Panc1 (cell line): Measurements from ENCODE around the gene PRRT1.

ENCODE experiments used
- CTCF ChIP-seq: fragments of 450-650 bp; IDR thresholded peaks from 2 replicates; pipeline ENCODE4 v1.5.1; 2017; ENCODE audit warnings: mild to moderate bottlenecking
- POLR2AphosphoS5 ChIP-seq: IDR thresholded peaks from 2 replicates; pipeline ENCODE4 v1.6.1; 2012; ENCODE audit warnings: mild to moderate bottlenecking, low read depth, low read length, moderate library complexity
- REST ChIP-seq, 2 experiments: IDR thresholded peaks; 2 replicates each; pipeline ENCODE4 v1.6.1; 2011 to 2012; ENCODE audit warnings: low read depth in 2 of 2, control low read depth in 1 of 2, low read length in 1 of 2, mild to moderate bottlenecking in 1 of 2, moderate library complexity in 1 of 2; ENCODE audit not compliant: insufficient read depth in 1 of 2
- SIN3A ChIP-seq: IDR thresholded peaks from 2 replicates; pipeline ENCODE4 v1.6.1; 2012; ENCODE audit warnings: low read depth, mild to moderate bottlenecking, low read length, moderate library complexity, borderline replicate concordance; ENCODE audit not compliant: insufficient read depth

- TF ChIP-seq CTCF = no peak
- no peak for TF ChIP-seq REST (IDR thresholded peaks at IDR 0.05; ENCODE audit: insufficient read depth in 1 of 2, low read depth in 2 of 2, low read length in 1 of 2)
- no peak for TF ChIP-seq POLR2AphosphoS5
- no peak for TF ChIP-seq SIN3A
Measured at GRCh38 chr6:32166411-32167061, 14.8 kb upstream of the PRRT1 start.
